Neural progenitor cell (in vitro differentiated cells): ENCODE results near the gene THSD4.

Experiments
- EZH2 ChIP-seq: fragments of 200-600 bp; sonication (generic); IDR thresholded peaks from 2 replicates; pipeline ENCODE4 v1.6.1; 2017; ENCODE audit warnings: antibody characterized with exemption, mild to moderate bottlenecking, moderate library complexity
- EZH2phosphoT487 ChIP-seq: fragments of 200-600 bp; sonication (generic); IDR thresholded peaks from 2 replicates; pipeline ENCODE4 v1.6.1; 2017; ENCODE audit warnings: antibody characterized with exemption
- TF ChIP-seq, protein P1 (sequence below): fragments of 200-600 bp; sonication (generic); IDR thresholded peaks from 2 replicates; pipeline ENCODE4 v1.5.1; 2017; ENCODE audit warnings: antibody characterized with exemption, mild to moderate bottlenecking

DNA sequence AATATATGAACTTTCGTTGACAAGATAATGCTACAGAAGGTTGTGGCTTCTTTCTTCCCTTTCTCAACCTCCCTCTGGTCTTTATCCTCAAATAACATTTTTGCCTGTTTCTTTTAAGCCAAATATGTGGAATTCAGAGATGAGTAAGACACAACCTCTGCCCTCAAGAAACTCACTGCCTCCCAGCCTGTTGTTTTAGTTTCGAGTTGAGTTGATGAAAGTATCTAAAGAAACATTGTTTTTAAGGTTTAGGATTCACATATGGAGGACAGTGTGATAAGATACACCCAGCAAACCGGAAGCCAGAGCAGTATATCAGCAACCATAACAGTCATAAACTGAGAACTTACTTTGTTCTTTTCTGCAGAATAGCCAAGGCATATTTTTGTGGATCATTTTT, 218.6 kb downstream of the THSD4 start:
- TF ChIP-seq, protein P1, sequence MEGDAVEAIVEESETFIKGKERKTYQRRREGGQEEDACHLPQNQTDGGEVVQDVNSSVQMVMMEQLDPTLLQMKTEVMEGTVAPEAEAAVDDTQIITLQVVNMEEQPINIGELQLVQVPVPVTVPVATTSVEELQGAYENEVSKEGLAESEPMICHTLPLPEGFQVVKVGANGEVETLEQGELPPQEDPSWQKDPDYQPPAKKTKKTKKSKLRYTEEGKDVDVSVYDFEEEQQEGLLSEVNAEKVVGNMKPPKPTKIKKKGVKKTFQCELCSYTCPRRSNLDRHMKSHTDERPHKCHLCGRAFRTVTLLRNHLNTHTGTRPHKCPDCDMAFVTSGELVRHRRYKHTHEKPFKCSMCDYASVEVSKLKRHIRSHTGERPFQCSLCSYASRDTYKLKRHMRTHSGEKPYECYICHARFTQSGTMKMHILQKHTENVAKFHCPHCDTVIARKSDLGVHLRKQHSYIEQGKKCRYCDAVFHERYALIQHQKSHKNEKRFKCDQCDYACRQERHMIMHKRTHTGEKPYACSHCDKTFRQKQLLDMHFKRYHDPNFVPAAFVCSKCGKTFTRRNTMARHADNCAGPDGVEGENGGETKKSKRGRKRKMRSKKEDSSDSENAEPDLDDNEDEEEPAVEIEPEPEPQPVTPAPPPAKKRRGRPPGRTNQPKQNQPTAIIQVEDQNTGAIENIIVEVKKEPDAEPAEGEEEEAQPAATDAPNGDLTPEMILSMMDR, result no peak
- TF ChIP-seq EZH2 (no peak), EZH2phosphoT487 (no peak)
